Right lobe of liver (tissue), 6 donors: ENCODE measurements around the gene PZP. TPM values are rescaled to one million over a fixed set of nuclear protein-coding genes. Genes with fewer than 3 reads are reported as not detected.
A peak's percentile ranks its signal among the peaks of the same experiment; 100 is the strongest.

Experiments used
- ATAC-seq, 4 donors: fragments of 200-7000 bp; cut with Tn5 transposase; one replicate each; pipeline ENCODE4 v1.9.1; 2020; ENCODE audit warnings: mild to moderate bottlenecking in 4 of 4, moderate library complexity in 4 of 4
- DNase-seq, 3 donors: peaks; one replicate each; pipeline ENCODE4 v3.0.0-alpha.2; 2020
- H3K27ac ChIP-seq, 3 donors: fragments of 200-600 bp; one replicate each; pipeline ENCODE4 v1.8.0; 2022
- H3K27me3 ChIP-seq, 2 donors: fragments of 200-600 bp; one replicate each; pipeline ENCODE4 v1.8.0; 2022
- H3K36me3 ChIP-seq, 4 donors: fragments of 200-600 bp; sonication (generic) in 1 of 4; one replicate each; pipeline versions ENCODE4 v1.5.1 to v1.8.0; 2017 to 2022; ENCODE audit warnings: control low read depth in 1 of 4
- H3K4me1 ChIP-seq, 4 donors: fragments of 200-600 bp; sonication (generic) in 1 of 4; one replicate each; pipeline versions ENCODE4 v1.5.1 to v1.8.0; 2017 to 2022; ENCODE audit warnings: control low read depth in 1 of 4
- H3K4me3 ChIP-seq, 3 donors: fragments of 200-600 bp; one replicate each; pipeline ENCODE4 v1.8.0; 2022
- H3K9me3 ChIP-seq, 4 donors: fragments of 200-600 bp; sonication (generic) in 1 of 4; one replicate each; pipeline versions ENCODE4 v1.5.1 to v1.8.0; 2017 to 2022; ENCODE audit warnings: control low read depth in 1 of 4
- POLR2A ChIP-seq: fragments of 450-650 bp; IDR thresholded peaks from one replicate; pipeline ENCODE4 v1.6.1; 2017; ENCODE audit warnings: antibody characterized with exemption, mild to moderate bottlenecking
- WGBS: methylation state at CpG from one replicate; pipeline ENCODE4 v1.1.6; 2018; ENCODE audit warnings: low coverage, low lambda C conversion rate; ENCODE audit not compliant: insufficient coverage; ENCODE audit errors: missing lambda C conversion rate; 5-methylcytosine and 5-hydroxymethylcytosine counted together
- intact Hi-C, 2 donors: fragments of 100-400 bp; cut with DNase I; formaldehyde crosslinking; loops; one replicate each; pipeline versions ENCODE4 v1.11.2 to v1.14.1; 2022
- total RNA-seq, 6 experiments: library from RNA; depleted of rRNA in 2 of 6; stranded (reverse); fragments of >200 nt in 2 of 6; fragmentation: NEBNext Ultra II Directional in 3 of 6; extraction: Animal tissue kit (Norgen Biotek cat#: 25700) in 3 of 6; gene quantifications; one replicate each; pipeline versions ENCODE4 v1.1.0 to v1.2.4, GENCODE V29; 2016 to 2023
- TF ChIP-seq, protein P1 (sequence below), 4 donors: fragments of 200-600 bp in 3 of 4; fragments of 450-650 bp in 1 of 4; IDR thresholded peaks; one replicate each; pipeline versions ENCODE4 v1.5.1 to v1.8.0; 2016 to 2022; ENCODE audit warnings: antibody characterized with exemption in 4 of 4, mild to moderate bottlenecking in 2 of 4
- donor health status: DM: no; HTN: yes; CAD: no.
- donor health status: DM: no; HTN: no; CAD: no.
- donor health status: DM: no; HTN: no; CAD: no.
- donor health status: DM: no; HTN: yes; CAD: no.
- donor health status: DM: no; HTN: yes; CAD: no.

Gene PZP
- total RNA-seq, 6 experiments from 2014 or later, result 0.86 to 158 (median 11.1) TPM

DNA sequence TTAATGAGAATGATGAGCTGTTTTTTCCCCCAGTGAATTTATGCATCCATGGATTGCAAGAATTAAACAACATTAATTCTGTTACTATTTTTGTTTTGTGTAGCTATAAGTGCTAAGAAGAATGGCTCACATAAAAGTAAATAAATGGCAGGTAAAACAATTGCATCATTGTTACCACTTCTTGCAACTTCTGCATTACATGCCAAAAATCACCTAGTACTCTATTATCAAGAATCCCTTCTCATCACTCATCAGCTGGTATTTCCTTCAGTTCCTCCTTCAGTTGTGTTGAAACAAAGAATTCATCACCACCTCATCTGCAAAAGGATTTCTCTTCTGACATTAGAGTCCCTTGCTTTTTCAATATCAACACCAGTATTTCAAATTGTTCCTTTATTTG lies 93.2 kb downstream of the PZP start:
- Histone ChIP-seq H3K4me3 (peak overlapping the region; percentile 43 to 66 (median 57)), H3K9me3 (no peaks in the 10 kb centered on the region), H3K27me3 (no peaks in the 10 kb centered on the region), H3K4me1 (peaks cover 0 to 55% (median 22%) of the 10 kb centered on the region in 4 donors), H3K27ac (peak overlapping the region; percentile 46 to 81 (median 78)), H3K36me3 (peaks cover 0 to 39% (median 17%) of the 10 kb centered on the region in 4 donors)
- no peak for TF ChIP-seq POLR2A
- TF ChIP-seq, protein P1, sequence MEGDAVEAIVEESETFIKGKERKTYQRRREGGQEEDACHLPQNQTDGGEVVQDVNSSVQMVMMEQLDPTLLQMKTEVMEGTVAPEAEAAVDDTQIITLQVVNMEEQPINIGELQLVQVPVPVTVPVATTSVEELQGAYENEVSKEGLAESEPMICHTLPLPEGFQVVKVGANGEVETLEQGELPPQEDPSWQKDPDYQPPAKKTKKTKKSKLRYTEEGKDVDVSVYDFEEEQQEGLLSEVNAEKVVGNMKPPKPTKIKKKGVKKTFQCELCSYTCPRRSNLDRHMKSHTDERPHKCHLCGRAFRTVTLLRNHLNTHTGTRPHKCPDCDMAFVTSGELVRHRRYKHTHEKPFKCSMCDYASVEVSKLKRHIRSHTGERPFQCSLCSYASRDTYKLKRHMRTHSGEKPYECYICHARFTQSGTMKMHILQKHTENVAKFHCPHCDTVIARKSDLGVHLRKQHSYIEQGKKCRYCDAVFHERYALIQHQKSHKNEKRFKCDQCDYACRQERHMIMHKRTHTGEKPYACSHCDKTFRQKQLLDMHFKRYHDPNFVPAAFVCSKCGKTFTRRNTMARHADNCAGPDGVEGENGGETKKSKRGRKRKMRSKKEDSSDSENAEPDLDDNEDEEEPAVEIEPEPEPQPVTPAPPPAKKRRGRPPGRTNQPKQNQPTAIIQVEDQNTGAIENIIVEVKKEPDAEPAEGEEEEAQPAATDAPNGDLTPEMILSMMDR (IDR thresholded peaks at IDR 0.05), result no peak
- intact Hi-C loops, result no loop called here
- ATAC-seq (peak in 2 of 4 donors; percentile 7 to 9), DNase-seq (no peak)

DNA sequence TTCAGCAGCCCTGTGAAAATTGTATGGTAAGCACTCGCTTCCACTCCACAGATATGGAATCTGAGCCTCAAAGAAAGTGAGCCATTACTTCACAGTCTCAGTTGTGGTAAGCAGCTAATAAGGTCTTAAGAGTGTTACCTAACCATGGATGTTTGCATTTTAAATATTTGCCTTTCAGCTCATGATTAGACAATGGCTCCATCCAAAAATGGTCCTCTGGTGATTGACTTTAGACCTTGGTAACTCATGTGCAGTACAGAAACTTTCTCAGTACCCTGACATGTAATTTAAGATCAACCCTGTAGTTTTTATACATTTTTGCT lies 94.2 kb downstream of the PZP start:
- TF ChIP-seq, protein P1 (IDR thresholded peaks at IDR 0.05), result no peak
- peak; percentile 42 for TF ChIP-seq POLR2A
- Histone ChIP-seq H3K27ac (peak overlapping the region; percentile 46 to 81 (median 78)), H3K9me3 (no peaks in the 10 kb centered on the region), H3K4me1 (peaks cover 0 to 45% (median 17%) of the 10 kb centered on the region in 4 donors), H3K27me3 (no peaks in the 10 kb centered on the region), H3K36me3 (peaks cover 8 to 49% (median 26%) of the 10 kb centered on the region in 4 donors), H3K4me3 (peak overlapping the region; percentile 43 to 66 (median 57))
- DNase-seq, result no peak
- peak; percentile 16 to 69 (median 41) for ATAC-seq
- 25% methylated on average over 1 of the region's 1 CpG for WGBS
- intact Hi-C loops, result no loop called here

DNA sequence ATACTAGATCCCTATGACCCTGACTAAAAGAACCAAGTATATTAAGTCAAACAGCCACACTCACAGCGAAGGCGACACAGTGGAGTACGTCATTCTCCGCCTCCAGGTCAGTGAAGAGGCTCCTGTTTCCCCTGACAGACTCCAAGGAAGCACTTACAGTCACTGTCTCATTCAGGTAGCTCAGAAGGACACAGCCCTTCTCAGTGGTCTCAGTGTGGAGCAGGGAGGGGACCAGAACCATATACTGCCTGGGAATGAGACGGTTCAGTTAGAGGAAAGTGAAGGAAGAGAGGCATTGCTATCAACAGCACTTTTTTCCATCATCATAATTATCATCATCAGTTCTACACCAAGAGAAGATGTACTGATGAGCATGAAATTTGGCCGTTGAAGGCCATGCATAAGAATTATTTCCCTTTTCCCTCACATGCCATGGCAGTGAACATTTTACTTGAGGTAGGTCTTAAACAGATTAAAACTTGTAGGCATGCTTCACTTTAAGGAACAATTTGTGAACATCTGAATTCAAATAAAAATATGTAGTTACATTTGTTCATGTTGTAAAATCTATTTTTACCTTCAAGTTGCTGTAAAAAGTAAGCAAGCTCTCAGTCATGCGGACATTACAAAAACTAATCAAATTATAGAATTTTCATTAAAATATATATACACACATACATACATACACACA lies 94.8 kb downstream of the PZP start:
- 44% methylated on average over 7 of the region's 7 CpGs for WGBS
- Histone ChIP-seq H3K27me3 (no peaks in the 10 kb centered on the region), H3K4me1 (peaks cover 0 to 40% (median 15%) of the 10 kb centered on the region in 4 donors), H3K4me3 (peak overlapping the region; percentile 43 to 66 (median 57)), H3K27ac (peak overlapping the region; percentile 46 to 81 (median 78)), H3K36me3 (peaks cover 11 to 54% (median 30%) of the 10 kb centered on the region in 4 donors), H3K9me3 (no peaks in the 10 kb centered on the region)
- TF ChIP-seq, protein P1 (IDR thresholded peaks at IDR 0.05), result no peak
- TF ChIP-seq POLR2A, result peak; percentile 12
- peak in 1 of 4 donors; percentile 2 for ATAC-seq
- DNase-seq, result no peak
- intact Hi-C loops, result no loop called here

DNA sequence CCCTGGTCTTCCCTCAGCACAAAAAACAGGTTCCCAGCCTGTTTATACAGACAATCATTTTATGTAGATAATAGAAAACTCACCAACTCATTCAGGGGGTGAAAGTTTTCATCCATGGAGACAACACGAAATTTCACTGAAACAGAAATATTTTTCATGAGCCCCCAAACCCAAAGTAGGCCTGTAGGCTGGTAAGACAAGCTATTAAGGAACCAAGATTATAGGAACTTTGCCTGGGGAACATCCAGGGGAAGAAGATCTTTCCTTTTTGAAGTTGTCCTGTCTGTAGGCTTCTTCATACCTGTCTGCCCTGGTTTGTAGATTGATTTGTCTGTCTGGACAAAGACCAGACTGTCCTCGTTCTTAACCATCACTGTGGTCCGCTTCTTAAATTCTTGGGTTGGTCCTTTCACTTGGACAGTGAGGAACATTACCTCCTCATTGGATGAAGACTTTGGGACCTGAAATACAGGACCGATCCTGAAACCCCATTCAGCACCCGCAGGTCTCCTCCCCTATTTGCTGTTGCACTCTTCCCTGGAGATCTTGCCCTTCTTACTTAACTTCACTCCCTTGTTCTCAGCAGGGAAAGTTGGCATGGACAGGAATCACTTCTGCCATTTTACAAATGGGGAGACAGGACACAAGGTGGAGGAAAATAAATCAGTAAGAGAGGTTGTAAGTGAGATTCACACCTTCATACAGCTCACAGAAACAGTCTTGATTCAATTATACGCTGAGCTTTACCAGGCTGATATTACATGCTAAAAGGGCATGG lies 95.9 kb downstream of the PZP start:
- Histone ChIP-seq H3K4me1 (peaks cover 0 to 28% (median 14%) of the 10 kb centered on the region in 4 donors), H3K27ac (peak overlapping the region in 1 of 3 donors; percentile 78), H3K4me3 (peak overlapping the region in 1 of 3 donors; percentile 66), H3K36me3 (peaks cover 11 to 65% (median 33%) of the 10 kb centered on the region in 4 donors), H3K9me3 (no peaks in the 10 kb centered on the region), H3K27me3 (no peaks in the 10 kb centered on the region)
- DNase-seq, result no peak
- TF ChIP-seq POLR2A, result no peak
- TF ChIP-seq, protein P1 (IDR thresholded peaks at IDR 0.05), result no peak
- intact Hi-C loops, result no loop called here
- 80% methylated on average over 6 of the region's 6 CpGs for WGBS
- ATAC-seq, result no peak
